Nephron (organoid): ENCODE data around the gene PARD3.
"Not testable (repeated sequence)": the region's sequence is repeated elsewhere in the genome, so short reads cannot be mapped to it uniquely, and the experiment has no call there.

Experiments used
- H3K27ac Mint-ChIP-seq, 3 experiments: 2 replicates each; pipeline ENCODE4 v1.8.0; 2020; ENCODE audit warnings: mixed read lengths in 3 of 3, mild to moderate bottlenecking in 2 of 3, moderate library complexity in 1 of 3
- H3K27me3 Mint-ChIP-seq: 2 replicates; pipeline ENCODE4 v1.8.0; 2021; ENCODE audit warnings: low read depth, mild to moderate bottlenecking, moderate library complexity, mixed read lengths
- H3K36me3 Mint-ChIP-seq: 2 replicates; pipeline ENCODE4 v1.8.0; 2020; ENCODE audit warnings: low read depth, mixed read lengths
- H3K4me1 Mint-ChIP-seq: 2 replicates; pipeline ENCODE4 v1.8.0; 2020; ENCODE audit warnings: mixed read lengths
- H3K4me3 Mint-ChIP-seq, 3 experiments: 2 replicates each; pipeline ENCODE4 v1.8.0; 2020; ENCODE audit warnings: mild to moderate bottlenecking in 3 of 3, mixed read lengths in 3 of 3, moderate library complexity in 2 of 3
- H3K9me3 Mint-ChIP-seq: 2 replicates; pipeline ENCODE4 v1.8.0; 2020; ENCODE audit warnings: mixed read lengths
- TF ChIP-seq, protein P1 (sequence below), 3 experiments: fragments of 200-600 bp; sonication (generic); IDR thresholded peaks; one replicate each; pipeline ENCODE4 v1.5.0; 2021; ENCODE audit warnings: antibody characterized with exemption in 3 of 3; ENCODE audit not compliant: unreplicated experiment in 3 of 3

The PARD3 gene

DNA sequence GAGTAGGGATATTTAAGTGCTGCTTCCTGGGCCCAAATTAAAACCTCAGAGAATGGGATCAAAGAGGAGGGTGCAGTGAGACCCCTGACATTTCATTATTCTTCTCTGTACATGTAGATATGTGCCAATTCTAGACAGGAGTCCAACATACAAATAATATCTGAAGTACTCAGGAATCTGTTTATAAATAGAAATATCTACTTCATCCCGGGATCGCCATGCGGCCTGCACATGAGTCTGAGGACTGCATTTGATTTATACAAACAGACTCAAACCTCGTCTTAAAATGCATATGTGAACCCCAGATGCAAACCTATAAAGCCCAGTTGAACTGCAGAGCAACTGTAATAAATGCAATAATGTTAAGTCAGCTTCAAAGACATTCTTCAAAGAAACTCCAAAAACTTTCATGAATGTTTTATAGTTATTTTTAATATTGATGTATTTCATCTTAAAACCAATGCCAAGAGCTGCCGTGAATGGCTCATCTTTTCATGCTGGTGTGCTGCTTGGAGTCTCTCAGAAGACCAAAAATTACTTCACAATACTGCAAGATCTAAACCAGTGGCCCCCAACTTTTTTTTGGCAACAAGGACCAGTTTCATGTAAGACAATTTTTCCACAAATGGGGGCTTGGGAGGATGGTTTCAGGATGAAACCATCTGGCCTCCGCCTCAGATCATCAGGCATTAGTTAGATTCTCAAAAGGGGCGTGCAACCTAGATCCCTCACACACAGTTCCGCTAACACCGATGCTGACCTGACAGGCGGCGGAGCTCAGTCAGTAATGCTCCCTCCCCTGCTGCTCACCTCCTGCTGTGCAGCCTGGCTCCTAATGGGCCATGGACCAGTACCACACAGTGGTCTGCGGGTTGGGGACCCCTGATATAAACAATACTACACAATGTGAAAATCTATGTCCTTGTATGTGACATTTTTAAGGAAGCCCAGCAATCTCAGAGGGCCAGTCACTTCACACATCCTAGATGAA lies 166.9 kb downstream of the PARD3 start:
- TF ChIP-seq, protein P1, sequence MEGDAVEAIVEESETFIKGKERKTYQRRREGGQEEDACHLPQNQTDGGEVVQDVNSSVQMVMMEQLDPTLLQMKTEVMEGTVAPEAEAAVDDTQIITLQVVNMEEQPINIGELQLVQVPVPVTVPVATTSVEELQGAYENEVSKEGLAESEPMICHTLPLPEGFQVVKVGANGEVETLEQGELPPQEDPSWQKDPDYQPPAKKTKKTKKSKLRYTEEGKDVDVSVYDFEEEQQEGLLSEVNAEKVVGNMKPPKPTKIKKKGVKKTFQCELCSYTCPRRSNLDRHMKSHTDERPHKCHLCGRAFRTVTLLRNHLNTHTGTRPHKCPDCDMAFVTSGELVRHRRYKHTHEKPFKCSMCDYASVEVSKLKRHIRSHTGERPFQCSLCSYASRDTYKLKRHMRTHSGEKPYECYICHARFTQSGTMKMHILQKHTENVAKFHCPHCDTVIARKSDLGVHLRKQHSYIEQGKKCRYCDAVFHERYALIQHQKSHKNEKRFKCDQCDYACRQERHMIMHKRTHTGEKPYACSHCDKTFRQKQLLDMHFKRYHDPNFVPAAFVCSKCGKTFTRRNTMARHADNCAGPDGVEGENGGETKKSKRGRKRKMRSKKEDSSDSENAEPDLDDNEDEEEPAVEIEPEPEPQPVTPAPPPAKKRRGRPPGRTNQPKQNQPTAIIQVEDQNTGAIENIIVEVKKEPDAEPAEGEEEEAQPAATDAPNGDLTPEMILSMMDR (IDR thresholded peaks at IDR 0.05; ENCODE audit: unreplicated experiment in 3 of 3): no peak
- Mint-ChIP-seq H3K9me3 (no peaks in the 10 kb centered on the region), H3K36me3 (no peaks in the 10 kb centered on the region), H3K27ac (peak overlapping the region; percentile 55 to 78 (median 67)), H3K27me3 (no peaks in the 10 kb centered on the region), H3K4me1 (peaks cover 72% of the 10 kb centered on the region), H3K4me3 (no peak overlapping the region)

DNA sequence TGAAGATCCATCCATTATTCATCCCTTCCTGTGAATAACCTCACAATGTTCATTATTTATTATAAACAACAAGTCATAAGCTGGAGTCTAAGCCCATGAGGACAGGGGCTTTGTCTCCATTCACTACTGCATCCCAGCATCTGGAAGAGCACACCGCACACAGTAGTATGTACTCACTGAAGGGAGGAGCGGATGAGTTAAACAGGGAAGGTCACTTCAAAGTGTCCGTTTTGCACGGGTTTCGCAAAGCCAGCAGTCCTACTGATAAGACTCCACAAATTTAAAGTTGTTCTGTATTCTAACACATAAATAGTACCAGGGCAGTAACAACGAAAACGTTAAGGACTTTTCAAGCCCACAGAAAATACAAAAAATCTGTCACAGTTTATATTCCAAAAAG lies 167.9 kb downstream of the PARD3 start:
- H3K36me3 Mint-ChIP-seq: no peaks in the 10 kb centered on the region
- peaks cover 73% of the 10 kb centered on the region for H3K4me1 Mint-ChIP-seq
- H3K27me3 Mint-ChIP-seq: no peaks in the 10 kb centered on the region
- TF ChIP-seq, protein P1 (IDR thresholded peaks at IDR 0.05; ENCODE audit: unreplicated experiment in 3 of 3): no peak
- H3K4me3 Mint-ChIP-seq: no peak overlapping the region
- peak overlapping the region; percentile 1 to 55 (median 43) for H3K27ac Mint-ChIP-seq
- no peaks in the 10 kb centered on the region for H3K9me3 Mint-ChIP-seq

DNA sequence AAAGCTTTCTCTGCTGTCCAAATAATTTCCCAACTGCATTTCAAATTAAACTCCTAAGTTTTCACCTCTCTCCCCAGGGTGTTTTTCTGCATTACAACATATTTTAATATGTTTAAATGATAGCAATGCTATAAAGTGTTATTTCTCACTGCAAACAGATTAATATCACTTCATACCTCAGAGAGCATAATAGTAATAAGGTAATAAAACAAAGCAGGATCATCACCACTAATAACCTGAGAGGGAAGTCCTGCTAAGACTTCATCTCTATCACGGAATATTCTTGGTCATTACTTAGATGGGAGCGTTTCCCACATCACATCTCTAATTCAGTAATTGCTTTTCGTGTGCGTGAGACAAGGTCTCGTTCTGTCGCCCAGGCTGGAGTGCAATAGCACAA lies 168.8 kb downstream of the PARD3 start:
- TF ChIP-seq, protein P1 (IDR thresholded peaks at IDR 0.05; ENCODE audit: unreplicated experiment in 3 of 3): no peak
- H3K4me1 Mint-ChIP-seq: peaks cover 76% of the 10 kb centered on the region
- H3K9me3 Mint-ChIP-seq: no peaks in the 10 kb centered on the region
- H3K36me3 Mint-ChIP-seq: no peaks in the 10 kb centered on the region
- no peaks in the 10 kb centered on the region for H3K27me3 Mint-ChIP-seq
- no peak overlapping the region for H3K27ac Mint-ChIP-seq
- H3K4me3 Mint-ChIP-seq: no peak overlapping the region

DNA sequence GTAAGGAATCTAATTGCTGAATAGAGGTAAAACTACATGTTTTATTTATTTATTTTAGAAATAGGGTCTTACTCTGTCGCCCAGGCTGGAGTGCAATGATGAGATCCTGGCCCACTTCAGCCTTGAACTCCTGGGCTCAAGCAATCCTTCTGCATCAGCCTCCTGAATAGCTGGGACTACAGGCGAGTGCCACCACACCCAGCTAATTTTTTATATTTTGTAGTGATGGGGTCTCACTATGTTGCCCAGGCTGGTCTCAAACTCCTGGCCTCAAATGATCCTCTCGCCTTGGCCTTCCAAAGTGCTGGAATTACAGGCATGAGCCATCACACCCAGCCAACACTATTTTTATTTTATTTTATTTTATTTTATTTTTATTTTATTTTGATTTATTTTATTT lies 170.3 kb downstream of the PARD3 start:
- H3K27me3 Mint-ChIP-seq, H3K9me3 Mint-ChIP-seq, H3K4me3 Mint-ChIP-seq, H3K36me3 Mint-ChIP-seq: not testable (repeated sequence)
- H3K27ac Mint-ChIP-seq: peak overlapping the region in 1 of 3 experiments; percentile 46
- H3K4me1 Mint-ChIP-seq: peaks cover 72% of the 10 kb centered on the region

DNA sequence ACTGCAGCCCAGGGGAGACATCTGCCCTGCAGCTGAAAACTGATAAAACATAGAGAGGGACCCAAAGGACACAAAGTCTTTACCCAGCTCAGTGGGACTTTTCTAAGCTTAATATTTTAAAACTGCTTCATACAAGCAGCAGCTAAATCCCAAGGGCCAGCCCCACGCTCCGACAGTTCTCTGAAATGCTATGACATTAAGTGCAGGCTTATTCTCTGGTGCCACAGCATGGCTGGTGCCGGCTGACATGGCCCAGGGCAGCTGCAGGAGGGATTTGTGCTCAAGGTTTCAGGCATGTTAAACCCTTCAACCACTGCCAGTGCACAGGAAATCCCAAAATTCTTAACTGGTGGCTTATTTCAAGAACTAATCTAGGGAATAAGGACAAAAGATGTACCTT lies 170.9 kb downstream of the PARD3 start:
- Mint-ChIP-seq H3K9me3 (no peaks in the 10 kb centered on the region), H3K4me1 (peaks cover 75% of the 10 kb centered on the region), H3K4me3 (no peak overlapping the region), H3K27me3 (no peaks in the 10 kb centered on the region), H3K36me3 (no peaks in the 10 kb centered on the region), H3K27ac (peak overlapping the region in 2 of 3 experiments; percentile 16 to 46)
- TF ChIP-seq, protein P1 (IDR thresholded peaks at IDR 0.05; ENCODE audit: unreplicated experiment in 3 of 3): no peak

DNA sequence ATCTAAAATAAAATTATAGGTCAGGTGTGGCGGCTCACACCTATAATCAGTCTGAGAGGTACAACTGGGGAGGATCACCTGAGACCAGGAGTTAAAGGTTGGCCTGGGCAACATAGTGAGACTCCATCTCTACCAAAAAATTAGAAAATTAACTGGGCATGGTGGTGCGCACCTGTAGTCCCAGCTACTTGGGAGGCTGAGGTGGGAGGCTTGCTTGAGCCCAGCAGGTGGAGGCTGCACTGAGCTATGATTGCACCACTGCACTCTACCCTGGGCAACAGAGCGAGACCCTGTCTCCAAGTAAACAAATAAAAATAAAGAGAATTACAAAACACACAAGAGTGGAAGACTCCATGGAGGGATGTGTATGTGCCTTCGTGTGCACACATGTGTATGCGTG lies 171.5 kb downstream of the PARD3 start:
- H3K4me1 Mint-ChIP-seq: peaks cover 73% of the 10 kb centered on the region
- H3K36me3 Mint-ChIP-seq: no peaks in the 10 kb centered on the region
- TF ChIP-seq, protein P1 (IDR thresholded peaks at IDR 0.05; ENCODE audit: unreplicated experiment in 3 of 3): no peak

More for the DNA sequence above, 171.5 kb downstream of the PARD3 start:
- Mint-ChIP-seq H3K4me3 (no peak overlapping the region), H3K27ac (peak overlapping the region in 2 of 3 experiments; percentile 35 to 46), H3K9me3 (no peaks in the 10 kb centered on the region), H3K27me3 (no peaks in the 10 kb centered on the region)
